K562 (cell line): ENCODE results near the gene TFEB. TPM values are rescaled to one million over a fixed set of nuclear protein-coding genes. Genes with fewer than 3 reads are reported as not detected.

Experiments
- ADNP ChIP-seq: fragments of 200-800 bp; sonication (Bioruptor generic); IDR thresholded peaks from 2 replicates; pipeline ENCODE4 v1.6.1; 2016; ENCODE audit warnings: missing genetic modification characterization, missing compliant biosample characterization
- CREB5 ChIP-seq: fragments of 250-450 bp; sonication (Bioruptor Pico); IDR thresholded peaks from 2 replicates; pipeline ENCODE4 v1.5.0; 2020; ENCODE audit warnings: mild to moderate bottlenecking
- HDAC2 ChIP-seq: fragments of 450-650 bp; IDR thresholded peaks from 2 replicates; pipeline ENCODE4 v1.6.1; 2016; ENCODE audit warnings: mild to moderate bottlenecking
- HNRNPL ChIP-seq: fragments of 200-400 bp; formaldehyde crosslinking; IDR thresholded peaks from 2 replicates; pipeline ENCODE4 v1.6.1; 2017; ENCODE audit warnings: low read depth, mild to moderate bottlenecking, low read length
- KDM2B ChIP-seq: fragments of 250-450 bp; sonication (Bioruptor Pico); IDR thresholded peaks from 2 replicates; pipeline ENCODE4 v1.8.0; 2021; ENCODE audit warnings: mild to moderate bottlenecking, moderate library complexity
- MITF ChIP-seq: IDR thresholded peaks from 2 replicates; pipeline ENCODE4 v1.6.1; 2014; ENCODE audit warnings: antibody characterized with exemption
- MLX ChIP-seq, 2 experiments: fragments of 450-650 bp in 1 of 2; sonication (generic) in 1 of 2; formaldehyde crosslinking; conservative IDR thresholded peaks; 2 replicates each; pipeline versions ENCODE4 v1.4.0 to v1.8.1; 2020 to 2022; ENCODE audit warnings: mild to moderate bottlenecking in 1 of 2, missing genetic modification reagents in 1 of 2
- MYC ChIP-seq, 2 experiments: fragments of 250-450 bp in 1 of 2; sonication (Bioruptor Pico) in 1 of 2; IDR thresholded peaks; 2 replicates each; pipeline versions ENCODE4 v1.5.1 to v1.6.1; 2012 to 2021; ENCODE audit warnings: low read depth in 2 of 2, borderline replicate concordance in 1 of 2, improper control_type of control experiment in 1 of 2, low read length in 1 of 2, mild to moderate bottlenecking in 1 of 2, moderate library complexity in 1 of 2
- NELFE ChIP-seq: IDR thresholded peaks from 2 replicates; pipeline ENCODE4 v1.6.1; 2011; ENCODE audit warnings: mild to moderate bottlenecking; ENCODE audit not compliant: insufficient read depth, insufficient read length
- PML ChIP-seq: IDR thresholded peaks from 2 replicates; pipeline ENCODE4 v1.6.1; 2012; ENCODE audit warnings: low read length, inconsistent platforms
- RB1 ChIP-seq: fragments of 450-650 bp; IDR thresholded peaks from 2 replicates; pipeline ENCODE4 v1.6.1; 2017; ENCODE audit warnings: low read depth, mild to moderate bottlenecking
- SAP30 ChIP-seq: fragments of 200-600 bp; sonication (generic); IDR thresholded peaks from 2 replicates; pipeline ENCODE4 v1.6.1; 2012; ENCODE audit warnings: borderline replicate concordance, low read depth, mild to moderate bottlenecking, moderate library complexity, low read length, control low read depth, inconsistent platforms; ENCODE audit not compliant: insufficient read depth, poor library complexity, severe bottlenecking
- SMAD4 ChIP-seq: fragments of 250-450 bp; sonication (Bioruptor Pico); conservative IDR thresholded peaks from 2 replicates; pipeline ENCODE4 v1.8.0; 2021; ENCODE audit warnings: inconsistent platforms, mild to moderate bottlenecking, moderate library complexity
- SMC3 ChIP-seq: conservative IDR thresholded peaks from 2 replicates; pipeline ENCODE4 v1.6.1; 2011; ENCODE audit warnings: low read depth, low read length, improper control_type of control experiment; ENCODE audit not compliant: insufficient read depth
- ZBTB17 ChIP-seq: fragments of 450-650 bp; formaldehyde crosslinking; IDR thresholded peaks from 2 replicates; pipeline ENCODE4 v1.4.0; 2020; ENCODE audit warnings: mild to moderate bottlenecking
- ZBTB8A ChIP-seq: fragments of 450-650 bp; IDR thresholded peaks from 2 replicates; pipeline ENCODE4 v1.6.1; 2018; ENCODE audit warnings: mild to moderate bottlenecking, moderate library complexity; ENCODE audit not compliant: partially characterized antibody
- ZFX ChIP-seq: sonication (generic); formaldehyde crosslinking; IDR thresholded peaks from 2 replicates; pipeline ENCODE4 v1.8.0; 2022; ENCODE audit warnings: mild to moderate bottlenecking, missing genetic modification reagents, moderate library complexity
- ZNF274 ChIP-seq: IDR thresholded peaks from 2 replicates; pipeline ENCODE4 v1.6.1; 2011; ENCODE audit warnings: low read depth, mild to moderate bottlenecking, low read length, moderate library complexity, borderline replicate concordance
- ZNF639 ChIP-seq, 2 experiments: fragments of 200-800 bp in 1 of 2; sonication (Bioruptor generic) in 1 of 2; sonication (generic) in 1 of 2; formaldehyde crosslinking in 1 of 2; IDR thresholded peaks in 1 of 2; conservative IDR thresholded peaks in 1 of 2; 2 replicates each; pipeline versions ENCODE4 v1.5.0 to v1.6.1; 2016 to 2020; ENCODE audit warnings: missing compliant biosample characterization in 1 of 2, missing genetic modification characterization in 1 of 2, missing genetic modification reagents in 1 of 2
- polyA plus RNA-seq, 8 experiments: library from polyadenylated mRNA; depleted of rRNA in 4 of 8; stranded (reverse) in 5 of 8; unstranded in 3 of 8; fragments of >200 nt; fragmentation: Nextera tagmentation in 2 of 8; fragmentation: Illumina TruSeq in 1 of 8; extraction: Ambion mirVana in 2 of 8; extraction: Trizol in 1 of 8; gene quantifications; 2 replicates each; pipeline versions ENCODE4 v1.2.1 to v1.2.3, GENCODE V29; 2011 to 2014; ENCODE audit warnings: inconsistent platforms in 1 of 8, missing spikeins in 1 of 8
- total RNA-seq, 7 experiments: library from RNA; depleted of rRNA in 6 of 7; stranded (reverse); fragments of >200 nt in 6 of 7; fragmentation: Illumina TruSeq in 2 of 7; extraction: Trizol in 2 of 7; gene quantifications; 2 replicates each; pipeline versions ENCODE4 v1.2.1 to v1.2.3, GENCODE V29; 2011 to 2021; ENCODE audit warnings: low replicate concordance in 1 of 7

The TFEB gene
- total and polyA plus RNA-seq, 9 of the 15 experiments (the other 6 are each of a cell fraction or from before 2014, with no cell fraction given) = 0.04 to 4.7 (median 2.0) TPM

GRCh38 chr6:41780551-41781365 lies 45.4 kb upstream of the TFEB start, which contains the start of gene PRICKLE4 (continued):
- no peak for TF ChIP-seq CREB5 (CRISPR knock-in tag)
- TF ChIP-seq MYC (IDR thresholded peaks at IDR 0.05; ENCODE audit: low read depth, low read length) = 0 out of 2 replicates have a peak, but pooled peaks have one; percentile 42
- no peak for TF ChIP-seq MYC (CRISPR knock-in tag; IDR thresholded peaks at IDR 0.05; ENCODE audit: borderline replicate concordance, low read depth)
- TF ChIP-seq ZNF274 = no peak
- 0 out of 2 replicates have a peak, but pooled peaks have one; percentile 10 for TF ChIP-seq SMAD4 (CRISPR knock-in tag)
- no peak for TF ChIP-seq PML
- TF ChIP-seq KDM2B = 0 out of 2 replicates have a peak, but pooled peaks have one; percentile 47
- no peak for TF ChIP-seq NELFE
- TF ChIP-seq SMC3 = no peak
- TF ChIP-seq ZBTB17 = 0 out of 2 replicates have a peak, but pooled peaks have one; percentile 31
- TF ChIP-seq ADNP = no peak
- peak; percentile 25 for TF ChIP-seq SAP30
- no peak for TF ChIP-seq MLX (CRISPR knock-in tag; conservative IDR thresholded peaks at IDR 0.05)
- 0 out of 2 replicates have a peak, but pooled peaks have one; percentile 34 for TF ChIP-seq ZFX (CRISPR knock-in tag)
- TF ChIP-seq RB1 = peak; percentile 55
- no peak for TF ChIP-seq ZBTB8A
- TF ChIP-seq MITF = no peak
- no peak for TF ChIP-seq ZNF639 (CRISPR knock-in tag; conservative IDR thresholded peaks at IDR 0.05 in 1 of 2, IDR thresholded peaks at IDR 0.05 in 1 of 2)
- TF ChIP-seq HDAC2 = peak; percentile 44; the same call in 1 of the 2 replicates
- no peak for TF ChIP-seq HNRNPL
